GM10266 (cell line): ENCODE measurements around the gene PLPP7.
"Not testable (repeated sequence)": the region's sequence is repeated elsewhere in the genome, so short reads cannot be mapped to it uniquely, and the experiment has no call there.

Experiments used
- DNase-seq: peaks from one replicate; pipeline ENCODE4 v3.0.0; 2012; ENCODE audit errors: extremely low spot score
- TF ChIP-seq, protein P1 (sequence below): IDR thresholded peaks from 2 replicates; pipeline ENCODE4 v1.5.1; 2012; ENCODE audit warnings: mild to moderate bottlenecking, low read depth; ENCODE audit not compliant: control insufficient read depth, insufficient read depth; ENCODE audit errors: missing control alignments

The PLPP7 gene

DNA sequence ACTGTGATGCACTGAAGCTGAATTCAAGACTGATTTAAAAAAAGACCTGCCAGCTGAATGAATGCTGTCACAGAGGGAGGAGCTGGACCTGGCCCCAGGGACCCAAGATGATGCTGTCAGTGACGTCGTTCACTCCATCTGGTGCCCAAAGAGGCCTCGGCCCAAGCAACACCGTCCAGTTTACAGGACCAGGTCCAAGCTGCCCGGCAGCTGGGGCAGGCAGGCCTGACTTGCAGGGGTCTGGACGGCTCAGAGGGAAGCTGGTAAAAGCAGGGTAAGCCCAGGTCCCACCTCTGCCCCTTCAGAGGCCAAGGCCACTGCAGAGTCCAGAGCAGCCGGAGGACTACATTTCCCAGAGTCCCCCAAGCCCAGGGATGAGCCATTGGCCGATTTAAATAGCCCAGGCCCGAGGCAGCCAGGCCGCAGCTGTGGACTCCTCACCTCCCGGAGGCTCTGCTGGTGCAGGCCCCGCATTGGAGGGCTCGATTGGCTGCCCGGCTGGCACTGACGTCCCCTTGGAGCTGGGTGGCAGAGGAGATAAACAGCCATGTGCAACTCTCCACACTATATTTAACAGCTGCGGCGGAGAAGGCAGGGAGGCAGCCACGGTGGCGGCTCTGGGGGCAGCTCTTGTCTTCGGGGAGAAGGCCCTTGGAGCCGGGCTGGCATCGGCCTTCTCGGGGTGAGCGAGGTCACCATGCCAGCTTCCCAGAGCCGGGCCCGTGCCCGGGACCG, at the start of gene PLPP7:
PLPP7 (plus strand) TSS at position 423 of the 735 bp plus-strand sequence; CDS start at position 698, 275 bp downstream.
- DNase-seq: no peak
- TF ChIP-seq, protein P1, sequence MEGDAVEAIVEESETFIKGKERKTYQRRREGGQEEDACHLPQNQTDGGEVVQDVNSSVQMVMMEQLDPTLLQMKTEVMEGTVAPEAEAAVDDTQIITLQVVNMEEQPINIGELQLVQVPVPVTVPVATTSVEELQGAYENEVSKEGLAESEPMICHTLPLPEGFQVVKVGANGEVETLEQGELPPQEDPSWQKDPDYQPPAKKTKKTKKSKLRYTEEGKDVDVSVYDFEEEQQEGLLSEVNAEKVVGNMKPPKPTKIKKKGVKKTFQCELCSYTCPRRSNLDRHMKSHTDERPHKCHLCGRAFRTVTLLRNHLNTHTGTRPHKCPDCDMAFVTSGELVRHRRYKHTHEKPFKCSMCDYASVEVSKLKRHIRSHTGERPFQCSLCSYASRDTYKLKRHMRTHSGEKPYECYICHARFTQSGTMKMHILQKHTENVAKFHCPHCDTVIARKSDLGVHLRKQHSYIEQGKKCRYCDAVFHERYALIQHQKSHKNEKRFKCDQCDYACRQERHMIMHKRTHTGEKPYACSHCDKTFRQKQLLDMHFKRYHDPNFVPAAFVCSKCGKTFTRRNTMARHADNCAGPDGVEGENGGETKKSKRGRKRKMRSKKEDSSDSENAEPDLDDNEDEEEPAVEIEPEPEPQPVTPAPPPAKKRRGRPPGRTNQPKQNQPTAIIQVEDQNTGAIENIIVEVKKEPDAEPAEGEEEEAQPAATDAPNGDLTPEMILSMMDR: no peak

DNA sequence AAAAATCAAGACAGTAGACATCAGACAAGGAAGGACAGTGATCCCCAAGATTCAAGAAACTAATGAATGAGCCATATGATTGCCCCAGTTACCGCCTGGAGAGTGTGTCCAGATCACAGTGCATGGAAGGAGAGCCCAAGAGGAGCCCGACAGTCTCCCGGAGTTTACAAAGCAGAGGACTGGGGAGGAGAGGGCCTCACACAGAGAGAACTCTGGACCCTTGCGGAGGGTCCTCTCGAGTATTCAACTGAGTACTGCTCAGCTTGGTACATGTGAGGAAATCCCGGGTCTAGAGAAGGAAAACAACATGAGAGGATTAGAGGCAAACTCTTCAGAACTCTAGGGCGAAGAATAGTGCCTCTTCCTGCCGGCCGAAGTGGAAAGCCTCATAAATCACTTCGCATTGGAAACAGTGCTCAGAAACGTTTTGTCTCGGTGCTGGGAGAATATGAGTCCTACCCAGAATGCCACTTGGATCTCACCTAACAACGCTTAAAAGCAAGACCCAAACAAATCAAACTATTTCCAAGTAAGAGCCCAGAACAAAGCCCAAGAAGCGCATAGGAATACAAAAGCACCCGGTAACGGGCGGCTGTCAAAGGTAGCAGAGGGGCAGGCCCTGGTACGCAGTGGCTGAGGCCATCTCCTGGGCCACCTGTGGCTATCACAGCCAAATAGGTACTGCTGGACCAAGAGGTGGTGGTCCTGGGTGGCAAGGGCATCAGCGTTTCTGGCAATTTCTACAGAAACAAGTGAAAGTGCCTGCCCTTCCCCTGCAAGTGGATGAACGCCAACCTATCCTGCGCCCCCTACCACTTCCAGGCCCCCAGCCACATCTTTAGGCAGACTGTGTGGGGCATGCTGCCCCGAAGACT, 49.2 kb upstream of the PLPP7 start:
- no peak for DNase-seq

GRCh38 chr9:131244331-131244730, 45.2 kb upstream of the PLPP7 start:
- not testable (repeated sequence) for DNase-seq

More for the DNA sequence above, 49.2 kb upstream of the PLPP7 start:
- TF ChIP-seq, protein P1: no peak

- no peak for DNase-seq
- TF ChIP-seq, protein P1: no peak
Measured at GRCh38 chr9:131246618-131247017, 42.9 kb upstream of the PLPP7 start.

GRCh38 chr9:131252120-131252519, 37.4 kb upstream of the PLPP7 start:
- no peak for DNase-seq
- TF ChIP-seq, protein P1: no peak

DNA sequence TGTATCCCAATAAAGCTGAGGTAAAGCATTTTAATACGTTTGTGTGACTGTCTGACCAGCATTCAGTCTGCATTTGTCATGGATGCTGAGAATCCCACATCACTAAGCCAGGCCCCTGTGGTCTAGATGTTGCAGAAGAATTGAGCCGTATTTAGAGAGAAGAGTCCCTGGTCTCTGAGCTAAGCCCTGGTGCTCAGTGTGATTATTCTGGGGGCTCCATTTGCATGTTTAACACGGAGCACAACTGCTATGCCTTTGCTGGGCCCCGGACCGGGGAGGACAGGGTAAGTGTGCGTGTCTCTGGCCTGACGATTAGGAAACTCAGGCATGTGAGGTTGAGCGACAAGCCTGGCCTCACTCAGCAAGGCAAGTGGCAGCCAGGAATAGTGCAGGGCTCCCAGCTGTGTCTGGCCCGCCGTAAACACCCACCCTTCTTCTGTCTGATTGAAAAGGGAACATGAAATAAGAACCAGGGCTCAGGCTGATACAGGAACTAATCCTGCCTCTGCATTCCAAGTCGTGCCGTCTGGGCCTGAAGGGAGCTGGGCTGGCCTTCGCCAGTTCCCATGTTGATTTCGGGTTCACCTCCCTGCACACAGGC, 35.5 kb upstream of the PLPP7 start:
- peak; percentile 53 for DNase-seq
- TF ChIP-seq, protein P1: no peak

GRCh38 chr9:131254626-131255025, 34.9 kb upstream of the PLPP7 start:
- TF ChIP-seq, protein P1: no peak
- DNase-seq: no peak
